HepG2 (cell line): Measurements from ENCODE around the gene EEF1AKMT3. TPM values are rescaled to one million over a fixed set of nuclear protein-coding genes. Genes with fewer than 3 reads are reported as not detected.

Experiments used
- ATAC-seq: fragments of 200-7000 bp; cut with Tn5 transposase; 3 replicates; pipeline ENCODE4 v1.9.1; 2020; ENCODE audit warnings: mild to moderate bottlenecking, moderate library complexity
- BruUV-seq: library from RNA; stranded (reverse); fragments of 400-500 nt; replicated peaks from 2 replicates; lab custom pipeline; 2021; lab: Mats Ljungman, UMichigan
- CTCF ChIA-PET: fragments of 300-600 bp; formaldehyde crosslinking; extraction: SDS; loops from one replicate; lab custom pipeline; 2021; ENCODE audit warnings: low total read pairs, inconsistent platforms, low intra/inter-chr PET ratio; lab: Yijun Ruan, JAX
- POLR2A ChIA-PET: fragments of 350-600 bp; sonication (Branson Sonifier 250); formaldehyde crosslinking; loops from one replicate; lab custom pipeline; 2020; ENCODE audit warnings: antibody characterized with exemption, inconsistent platforms; lab: Yijun Ruan, JAX
- DNase-seq: peaks from one replicate; pipeline ENCODE4 v3.0.0-alpha.2; 2015; ENCODE audit warnings: low spot score
- FAIRE-seq: peaks from 3 replicates; lab custom pipeline; 2011; peaks lifted over from hg19 to GRCh38; lab: Jason Lieb, UNC
- H2AFZ ChIP-seq: one replicate; pipeline ENCODE4 v1.6.1; 2011; ENCODE audit warnings: low read length, inconsistent platforms
- H3K27ac ChIP-seq: fragments of 300-600 bp; 3 replicates; pipeline ENCODE4 v1.8.0; 2011; ENCODE audit warnings: mixed run types, mild to moderate bottlenecking, mixed read lengths, low read length, inconsistent platforms; ENCODE audit not compliant: insufficient read depth; ENCODE audit errors: extremely low read length
- H3K27me3 ChIP-seq, 2 experiments: fragments of 200-600 bp in 1 of 2; 2 replicates in 1 of 2; 3 replicates in 1 of 2; pipeline versions ENCODE4 v1.6.0 to v1.8.0; 2011; ENCODE audit warnings: low read length in 2 of 2, mild to moderate bottlenecking in 2 of 2, moderate library complexity in 2 of 2, inconsistent platforms in 1 of 2; ENCODE audit not compliant: insufficient read depth in 2 of 2, control insufficient read depth in 1 of 2
- H3K36me3 ChIP-seq, 2 experiments: fragments of 200-600 bp in 1 of 2; replicated peaks in 1 of 2; 2 replicates in 1 of 2; 3 replicates in 1 of 2; pipeline versions ENCODE4 v1.5.1 to v1.8.0; 2011; ENCODE audit warnings: low read length in 2 of 2, inconsistent platforms in 1 of 2; ENCODE audit not compliant: insufficient read depth in 2 of 2, control insufficient read depth in 1 of 2
- H3K4me1 ChIP-seq: 2 replicates; pipeline ENCODE4 v1.5.1; 2012; ENCODE audit warnings: low read length, inconsistent platforms; ENCODE audit not compliant: insufficient read depth
- H3K4me2 ChIP-seq: 2 replicates; pipeline ENCODE4 v1.6.0; 2011; ENCODE audit warnings: low read depth, low read length, inconsistent platforms
- H3K4me3 ChIP-seq, 3 experiments: fragments of 200-600 bp in 1 of 3; sonication (generic), shearing (Covaris generic) in 1 of 3; replicated peaks in 1 of 3; 2 replicates each; pipeline ENCODE4 v1.5.1; 2011 to 2016; ENCODE audit warnings: low read length in 3 of 3, inconsistent platforms in 2 of 3, low read depth in 2 of 3, mild to moderate bottlenecking in 2 of 3, control low read depth in 1 of 3, mixed read lengths in 1 of 3; ENCODE audit not compliant: insufficient read depth in 1 of 3
- H3K79me2 ChIP-seq: one replicate; pipeline ENCODE4 v1.6.1; 2011; ENCODE audit warnings: low read length, inconsistent platforms; ENCODE audit not compliant: insufficient read depth
- H3K9ac ChIP-seq: 2 replicates; pipeline ENCODE4 v1.6.0; 2011; ENCODE audit warnings: mild to moderate bottlenecking, low read depth, low read length, inconsistent platforms; ENCODE audit not compliant: insufficient read depth
- H3K9me3 ChIP-seq: 2 replicates; pipeline ENCODE4 v1.5.1; 2012; ENCODE audit warnings: mild to moderate bottlenecking, low read length
- H4K20me1 ChIP-seq: 2 replicates; pipeline ENCODE4 v1.6.0; 2011; ENCODE audit warnings: inconsistent platforms, mild to moderate bottlenecking, low read length, moderate library complexity; ENCODE audit not compliant: insufficient read depth
- THAP8 ChIP-seq: sonication (generic); formaldehyde crosslinking; IDR thresholded peaks from 2 replicates; pipeline ENCODE4 v1.5.1; 2020; ENCODE audit warnings: missing genetic modification reagents, mild to moderate bottlenecking, borderline replicate concordance
- ZNF430 ChIP-seq: sonication (generic); formaldehyde crosslinking; IDR thresholded peaks from 2 replicates; pipeline ENCODE4 v1.9.0; 2021; ENCODE audit warnings: mild to moderate bottlenecking, missing genetic modification reagents
- ZNF580 ChIP-seq: IDR thresholded peaks from 2 replicates; pipeline ENCODE4 v1.6.1; 2016; ENCODE audit warnings: low read depth, borderline replicate concordance
- WGBS: methylation state at CpG from one replicate; pipeline ENCODE4 v1.1.6; 2017; ENCODE audit warnings: low lambda C conversion rate; 5-methylcytosine and 5-hydroxymethylcytosine counted together
- in situ Hi-C: cut with HindIII; loops from 2 replicates; pipeline ENCODE4 v1.10.0; 2017; ENCODE audit warnings: low pct_unique_long_range_greater_than_20kb; ENCODE audit not compliant: extremely low pct_ligation_motif_present
- intact Hi-C: fragments of 100-400 bp; cut with micrococcal nuclease; formaldehyde crosslinking; loops from one replicate; pipeline ENCODE4 v1.10.0; 2022; ENCODE audit not compliant: unreplicated experiment
- polyA plus RNA-seq, 8 experiments: library from polyadenylated mRNA; depleted of rRNA in 3 of 8; stranded (reverse) in 7 of 8; unstranded in 1 of 8; fragments of >200 nt; fragmentation: Illumina TruSeq in 4 of 8; extraction: Trizol in 4 of 8; gene quantifications; 2 replicates each; pipeline versions ENCODE4 v1.2.1 to v1.2.3, GENCODE V29; 2011 to 2016; ENCODE audit warnings: low read depth in 4 of 8, missing spikeins in 1 of 8, mixed read lengths in 1 of 8; ENCODE audit not compliant: insufficient read depth in 1 of 8
- total RNA-seq, 5 experiments: library from RNA; depleted of rRNA; stranded (reverse); fragments of >200 nt; fragmentation: Illumina TruSeq; extraction: Trizol; gene quantifications; 2 replicates each; pipeline ENCODE4 v1.2.3, GENCODE V29; 2016; ENCODE audit warnings: low read depth in 1 of 5
- TF ChIP-seq, protein P1 (sequence below): sonication (generic); formaldehyde crosslinking; IDR thresholded peaks from 2 replicates; pipeline ENCODE4 v1.4.0; 2020; ENCODE audit warnings: missing genetic modification reagents, borderline replicate concordance
- TF ChIP-seq, protein P2 (sequence below): sonication (generic); formaldehyde crosslinking; IDR thresholded peaks from 2 replicates; pipeline ENCODE4 v1.4.0; 2020; ENCODE audit warnings: missing genetic modification reagents, mild to moderate bottlenecking, borderline replicate concordance

Gene EEF1AKMT3
- total and polyA plus RNA-seq, 2 of the 13 experiments (the other 11 are each of a cell fraction or from before 2014, with no cell fraction given): 4.7 to 11.4 TPM

DNA sequence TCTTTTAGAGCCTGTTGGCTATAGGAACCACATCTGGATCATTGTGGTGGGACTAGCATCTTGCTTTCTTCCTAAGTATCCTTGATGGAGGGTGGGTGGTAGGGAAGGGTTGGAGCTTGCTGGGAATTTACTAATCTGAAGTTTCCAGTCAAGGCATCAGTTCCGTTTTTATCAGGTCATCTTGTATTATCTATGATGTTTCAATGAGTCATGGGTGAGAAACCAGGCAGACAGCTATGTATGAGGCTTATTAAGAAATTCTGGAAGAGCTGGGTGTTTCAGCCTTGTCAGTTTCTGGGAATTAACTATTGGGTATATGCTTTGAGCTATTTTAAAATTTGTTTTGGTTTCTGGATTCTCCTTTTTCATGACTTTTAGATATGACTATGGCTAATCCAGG, 21.5 kb downstream of the EEF1AKMT3 start:
- Histone ChIP-seq H3K9ac (no peak overlapping the region), H3K4me1 (no peaks in the 10 kb centered on the region), H3K79me2 (no peaks in the 10 kb centered on the region)
- DNase-seq (no peak), ATAC-seq (no peak)
- no TSS peak for BruUV-seq
- TF ChIP-seq ZNF580: no peak
- TF ChIP-seq THAP8: no peak
- TF ChIP-seq, protein P1, sequence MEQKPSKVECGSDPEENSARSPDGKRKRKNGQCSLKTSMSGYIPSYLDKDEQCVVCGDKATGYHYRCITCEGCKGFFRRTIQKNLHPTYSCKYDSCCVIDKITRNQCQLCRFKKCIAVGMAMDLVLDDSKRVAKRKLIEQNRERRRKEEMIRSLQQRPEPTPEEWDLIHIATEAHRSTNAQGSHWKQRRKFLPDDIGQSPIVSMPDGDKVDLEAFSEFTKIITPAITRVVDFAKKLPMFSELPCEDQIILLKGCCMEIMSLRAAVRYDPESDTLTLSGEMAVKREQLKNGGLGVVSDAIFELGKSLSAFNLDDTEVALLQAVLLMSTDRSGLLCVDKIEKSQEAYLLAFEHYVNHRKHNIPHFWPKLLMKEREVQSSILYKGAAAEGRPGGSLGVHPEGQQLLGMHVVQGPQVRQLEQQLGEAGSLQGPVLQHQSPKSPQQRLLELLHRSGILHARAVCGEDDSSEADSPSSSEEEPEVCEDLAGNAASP (CRISPR knock-in tag): no peak
- TF ChIP-seq, protein P2, sequence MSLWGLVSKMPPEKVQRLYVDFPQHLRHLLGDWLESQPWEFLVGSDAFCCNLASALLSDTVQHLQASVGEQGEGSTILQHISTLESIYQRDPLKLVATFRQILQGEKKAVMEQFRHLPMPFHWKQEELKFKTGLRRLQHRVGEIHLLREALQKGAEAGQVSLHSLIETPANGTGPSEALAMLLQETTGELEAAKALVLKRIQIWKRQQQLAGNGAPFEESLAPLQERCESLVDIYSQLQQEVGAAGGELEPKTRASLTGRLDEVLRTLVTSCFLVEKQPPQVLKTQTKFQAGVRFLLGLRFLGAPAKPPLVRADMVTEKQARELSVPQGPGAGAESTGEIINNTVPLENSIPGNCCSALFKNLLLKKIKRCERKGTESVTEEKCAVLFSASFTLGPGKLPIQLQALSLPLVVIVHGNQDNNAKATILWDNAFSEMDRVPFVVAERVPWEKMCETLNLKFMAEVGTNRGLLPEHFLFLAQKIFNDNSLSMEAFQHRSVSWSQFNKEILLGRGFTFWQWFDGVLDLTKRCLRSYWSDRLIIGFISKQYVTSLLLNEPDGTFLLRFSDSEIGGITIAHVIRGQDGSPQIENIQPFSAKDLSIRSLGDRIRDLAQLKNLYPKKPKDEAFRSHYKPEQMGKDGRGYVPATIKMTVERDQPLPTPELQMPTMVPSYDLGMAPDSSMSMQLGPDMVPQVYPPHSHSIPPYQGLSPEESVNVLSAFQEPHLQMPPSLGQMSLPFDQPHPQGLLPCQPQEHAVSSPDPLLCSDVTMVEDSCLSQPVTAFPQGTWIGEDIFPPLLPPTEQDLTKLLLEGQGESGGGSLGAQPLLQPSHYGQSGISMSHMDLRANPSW (CRISPR knock-in tag): no peak
- no peak for TF ChIP-seq ZNF430 (CRISPR knock-in tag)
- TF ChIP-seq, all 625 proteins: peak for 0
- intact Hi-C loops (no loop called here), in situ Hi-C loops (no loop called here)
- H3K9me3 ChIP-seq: no peaks in the 10 kb centered on the region
- no peak overlapping the region for H3K27ac ChIP-seq
- ChIA-PET POLR2A (no interaction called here), CTCF (interaction anchor here (1.2 kb wide), 1 partner anchor 112 kb away, joined by 3 read pairs; no protein-coding TSS in a partner anchor)
- no peak for FAIRE-seq
- H4K20me1 ChIP-seq: no peaks in the 10 kb centered on the region
- no peak overlapping the region for H2AFZ ChIP-seq
- WGBS: 77% methylated on average over 1 of the region's 1 CpG
- H3K4me2 ChIP-seq: no peak overlapping the region
- H3K27me3 ChIP-seq: no peaks in the 10 kb centered on the region
- peaks cover 10 to 71% of the 10 kb centered on the region in 2 experiments for H3K36me3 ChIP-seq
- no peak overlapping the region for H3K4me3 ChIP-seq
